HepG2 (cell line): ENCODE measurements around the gene RIMS3. TPM values are rescaled to one million over a fixed set of nuclear protein-coding genes. Genes with fewer than 3 reads are reported as not detected.

Experiments
- ATAC-seq: fragments of 200-7000 bp; cut with Tn5 transposase; 3 replicates; pipeline ENCODE4 v1.9.1; 2020; ENCODE audit warnings: mild to moderate bottlenecking, moderate library complexity
- BruUV-seq: library from RNA; stranded (reverse); fragments of 400-500 nt; replicated peaks from 2 replicates; lab custom pipeline; 2021; lab: Mats Ljungman, UMichigan
- CTCF ChIA-PET: fragments of 300-600 bp; formaldehyde crosslinking; extraction: SDS; loops from one replicate; lab custom pipeline; 2021; ENCODE audit warnings: low total read pairs, inconsistent platforms, low intra/inter-chr PET ratio; lab: Yijun Ruan, JAX
- POLR2A ChIA-PET: fragments of 350-600 bp; sonication (Branson Sonifier 250); formaldehyde crosslinking; loops from one replicate; lab custom pipeline; 2020; ENCODE audit warnings: antibody characterized with exemption, inconsistent platforms; lab: Yijun Ruan, JAX
- DNase-seq: peaks from one replicate; pipeline ENCODE4 v3.0.0-alpha.2; 2015; ENCODE audit warnings: low spot score
- FAIRE-seq: peaks from 3 replicates; lab custom pipeline; 2011; peaks lifted over from hg19 to GRCh38; lab: Jason Lieb, UNC
- H2AFZ ChIP-seq: one replicate; pipeline ENCODE4 v1.6.1; 2011; ENCODE audit warnings: low read length, inconsistent platforms
- H3K27ac ChIP-seq: fragments of 300-600 bp; 3 replicates; pipeline ENCODE4 v1.8.0; 2011; ENCODE audit warnings: mixed run types, mild to moderate bottlenecking, mixed read lengths, low read length, inconsistent platforms; ENCODE audit not compliant: insufficient read depth; ENCODE audit errors: extremely low read length
- H3K27me3 ChIP-seq, 2 experiments: fragments of 200-600 bp in 1 of 2; 2 replicates in 1 of 2; 3 replicates in 1 of 2; pipeline versions ENCODE4 v1.6.0 to v1.8.0; 2011; ENCODE audit warnings: low read length in 2 of 2, mild to moderate bottlenecking in 2 of 2, moderate library complexity in 2 of 2, inconsistent platforms in 1 of 2; ENCODE audit not compliant: insufficient read depth in 2 of 2, control insufficient read depth in 1 of 2
- H3K36me3 ChIP-seq, 2 experiments: fragments of 200-600 bp in 1 of 2; replicated peaks in 1 of 2; 2 replicates in 1 of 2; 3 replicates in 1 of 2; pipeline versions ENCODE4 v1.5.1 to v1.8.0; 2011; ENCODE audit warnings: low read length in 2 of 2, inconsistent platforms in 1 of 2; ENCODE audit not compliant: insufficient read depth in 2 of 2, control insufficient read depth in 1 of 2
- H3K4me1 ChIP-seq: 2 replicates; pipeline ENCODE4 v1.5.1; 2012; ENCODE audit warnings: low read length, inconsistent platforms; ENCODE audit not compliant: insufficient read depth
- H3K4me2 ChIP-seq: 2 replicates; pipeline ENCODE4 v1.6.0; 2011; ENCODE audit warnings: low read depth, low read length, inconsistent platforms
- H3K4me3 ChIP-seq, 3 experiments: fragments of 200-600 bp in 1 of 3; sonication (generic), shearing (Covaris generic) in 1 of 3; replicated peaks in 1 of 3; 2 replicates each; pipeline ENCODE4 v1.5.1; 2011 to 2016; ENCODE audit warnings: low read length in 3 of 3, inconsistent platforms in 2 of 3, low read depth in 2 of 3, mild to moderate bottlenecking in 2 of 3, control low read depth in 1 of 3, mixed read lengths in 1 of 3; ENCODE audit not compliant: insufficient read depth in 1 of 3
- H3K79me2 ChIP-seq: one replicate; pipeline ENCODE4 v1.6.1; 2011; ENCODE audit warnings: low read length, inconsistent platforms; ENCODE audit not compliant: insufficient read depth
- H3K9ac ChIP-seq: 2 replicates; pipeline ENCODE4 v1.6.0; 2011; ENCODE audit warnings: mild to moderate bottlenecking, low read depth, low read length, inconsistent platforms; ENCODE audit not compliant: insufficient read depth
- H3K9me3 ChIP-seq: 2 replicates; pipeline ENCODE4 v1.5.1; 2012; ENCODE audit warnings: mild to moderate bottlenecking, low read length
- H4K20me1 ChIP-seq: 2 replicates; pipeline ENCODE4 v1.6.0; 2011; ENCODE audit warnings: inconsistent platforms, mild to moderate bottlenecking, low read length, moderate library complexity; ENCODE audit not compliant: insufficient read depth
- AGO1 ChIP-seq: fragments of 200-400 bp; formaldehyde crosslinking; IDR thresholded peaks from 2 replicates; pipeline ENCODE4 v1.6.1; 2017; ENCODE audit warnings: mild to moderate bottlenecking, low read depth, low read length, moderate library complexity; ENCODE audit not compliant: poor library complexity, severe bottlenecking
- ARID2 ChIP-seq: sonication (generic); formaldehyde crosslinking; IDR thresholded peaks from 2 replicates; pipeline ENCODE4 v1.8.1; 2022; ENCODE audit warnings: mild to moderate bottlenecking, missing genetic modification reagents, borderline replicate concordance
- MEIS2 ChIP-seq: sonication (generic); formaldehyde crosslinking; IDR thresholded peaks from 2 replicates; pipeline ENCODE4 v1.9.0; 2021; ENCODE audit warnings: mild to moderate bottlenecking, missing genetic modification reagents
- POLR2AphosphoS5 ChIP-seq: IDR thresholded peaks from 2 replicates; pipeline ENCODE4 v1.6.1; 2012; ENCODE audit warnings: low read depth, low read length
- TRIM24 ChIP-seq: sonication (generic); formaldehyde crosslinking; IDR thresholded peaks from 2 replicates; pipeline ENCODE4 v1.8.0; 2022; ENCODE audit warnings: mild to moderate bottlenecking, missing genetic modification reagents
- WGBS: methylation state at CpG from one replicate; pipeline ENCODE4 v1.1.6; 2017; ENCODE audit warnings: low lambda C conversion rate; 5-methylcytosine and 5-hydroxymethylcytosine counted together
- in situ Hi-C: cut with HindIII; loops from 2 replicates; pipeline ENCODE4 v1.10.0; 2017; ENCODE audit warnings: low pct_unique_long_range_greater_than_20kb; ENCODE audit not compliant: extremely low pct_ligation_motif_present
- intact Hi-C: fragments of 100-400 bp; cut with micrococcal nuclease; formaldehyde crosslinking; loops from one replicate; pipeline ENCODE4 v1.10.0; 2022; ENCODE audit not compliant: unreplicated experiment
- polyA plus RNA-seq, 8 experiments: library from polyadenylated mRNA; depleted of rRNA in 3 of 8; stranded (reverse) in 7 of 8; unstranded in 1 of 8; fragments of >200 nt; fragmentation: Illumina TruSeq in 4 of 8; extraction: Trizol in 4 of 8; gene quantifications; 2 replicates each; pipeline versions ENCODE4 v1.2.1 to v1.2.3, GENCODE V29; 2011 to 2016; ENCODE audit warnings: low read depth in 4 of 8, missing spikeins in 1 of 8, mixed read lengths in 1 of 8; ENCODE audit not compliant: insufficient read depth in 1 of 8
- total RNA-seq, 5 experiments: library from RNA; depleted of rRNA; stranded (reverse); fragments of >200 nt; fragmentation: Illumina TruSeq; extraction: Trizol; gene quantifications; 2 replicates each; pipeline ENCODE4 v1.2.3, GENCODE V29; 2016; ENCODE audit warnings: low read depth in 1 of 5
- TF ChIP-seq, protein P1 (sequence below): sonication (generic); formaldehyde crosslinking; IDR thresholded peaks from 2 replicates; pipeline ENCODE4 v1.8.1; 2023; ENCODE audit warnings: mild to moderate bottlenecking, moderate library complexity, missing genetic modification reagents
- TF ChIP-seq, protein P2 (sequence below), 2 experiments: IDR thresholded peaks; 2 replicates each; pipeline ENCODE4 v1.6.1; 2011 to 2012; ENCODE audit warnings: low read length in 2 of 2, borderline replicate concordance in 1 of 2, low read depth in 1 of 2, mild to moderate bottlenecking in 1 of 2, moderate library complexity in 1 of 2

Gene RIMS3
- total and polyA plus RNA-seq, 2 of the 13 experiments (the other 11 are each of a cell fraction or from before 2014, with no cell fraction given) = 2.1 to 5.4 TPM

DNA sequence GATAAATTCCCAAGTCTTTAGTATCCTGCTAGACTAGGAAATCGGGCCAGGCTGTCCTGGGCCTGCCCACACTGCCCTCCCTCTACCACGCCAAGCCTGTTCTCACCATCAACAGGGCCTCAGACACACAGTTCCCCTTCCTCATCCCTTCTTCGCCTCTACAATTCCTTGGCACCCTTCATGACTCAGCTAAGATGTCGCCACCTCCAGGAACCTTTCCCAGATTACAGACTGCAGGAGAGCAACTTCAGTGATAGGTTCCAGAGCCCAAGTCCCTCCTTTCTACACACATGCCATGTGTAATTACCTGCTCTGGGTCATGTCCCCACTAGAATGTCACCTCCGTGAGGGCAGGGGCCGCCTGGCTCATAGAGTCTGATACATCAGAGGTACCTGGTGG, 3.3 kb downstream of the RIMS3 start (continued):
- no peak for TF ChIP-seq TRIM24

DNA sequence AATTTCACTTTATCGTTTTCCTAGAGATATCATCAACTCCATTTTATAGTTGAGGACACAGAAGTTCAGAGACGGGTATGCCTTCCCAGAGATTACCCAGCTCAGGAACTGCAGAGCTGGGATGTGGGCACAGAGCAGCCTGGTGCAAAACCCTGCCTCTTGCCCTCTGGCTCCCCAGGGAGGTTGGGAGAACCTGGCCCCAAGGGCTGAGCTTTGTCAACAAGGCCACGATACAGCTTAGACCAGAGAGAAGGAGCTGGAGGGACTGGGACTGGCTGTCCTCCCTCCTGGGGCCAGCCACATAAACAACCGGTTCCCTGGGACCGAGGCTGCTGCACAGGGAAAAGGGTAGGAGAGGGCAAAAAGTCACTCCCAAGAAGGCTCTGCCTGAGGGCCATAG, 3.8 kb downstream of the RIMS3 start:
- Histone ChIP-seq H3K36me3 (no peaks in the 10 kb centered on the region), H2AFZ (no peak overlapping the region), H3K27ac (no peak overlapping the region), H3K4me2 (no peak overlapping the region), H4K20me1 (no peaks in the 10 kb centered on the region), H3K27me3 (no peaks in the 10 kb centered on the region), H3K9me3 (no peaks in the 10 kb centered on the region), H3K79me2 (no peaks in the 10 kb centered on the region), H3K4me1 (peaks cover 52% of the 10 kb centered on the region), H3K9ac (no peak overlapping the region), H3K4me3 (no peak overlapping the region)
- TF ChIP-seq, protein P1, sequence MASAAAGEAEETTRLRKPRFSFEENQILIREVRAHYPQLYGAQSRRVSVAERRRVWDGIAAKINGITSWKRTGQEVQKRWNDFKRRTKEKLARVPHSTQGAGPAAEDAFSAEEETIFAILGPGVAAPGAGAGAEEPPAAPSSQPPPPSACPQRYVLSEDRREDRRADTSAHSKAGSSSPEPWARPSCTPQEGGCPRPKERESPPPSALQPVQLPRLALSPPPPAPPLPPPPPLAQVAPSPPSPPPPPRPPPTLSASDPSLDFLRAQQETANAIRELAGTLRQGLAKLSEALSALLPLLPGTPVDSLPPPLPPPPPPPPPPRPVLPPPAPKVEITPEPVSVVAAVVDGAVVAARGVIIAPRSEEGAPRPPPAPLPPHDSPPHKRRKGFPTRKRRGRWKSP (CRISPR knock-in tag) = no peak
- TF ChIP-seq, protein P2, sequence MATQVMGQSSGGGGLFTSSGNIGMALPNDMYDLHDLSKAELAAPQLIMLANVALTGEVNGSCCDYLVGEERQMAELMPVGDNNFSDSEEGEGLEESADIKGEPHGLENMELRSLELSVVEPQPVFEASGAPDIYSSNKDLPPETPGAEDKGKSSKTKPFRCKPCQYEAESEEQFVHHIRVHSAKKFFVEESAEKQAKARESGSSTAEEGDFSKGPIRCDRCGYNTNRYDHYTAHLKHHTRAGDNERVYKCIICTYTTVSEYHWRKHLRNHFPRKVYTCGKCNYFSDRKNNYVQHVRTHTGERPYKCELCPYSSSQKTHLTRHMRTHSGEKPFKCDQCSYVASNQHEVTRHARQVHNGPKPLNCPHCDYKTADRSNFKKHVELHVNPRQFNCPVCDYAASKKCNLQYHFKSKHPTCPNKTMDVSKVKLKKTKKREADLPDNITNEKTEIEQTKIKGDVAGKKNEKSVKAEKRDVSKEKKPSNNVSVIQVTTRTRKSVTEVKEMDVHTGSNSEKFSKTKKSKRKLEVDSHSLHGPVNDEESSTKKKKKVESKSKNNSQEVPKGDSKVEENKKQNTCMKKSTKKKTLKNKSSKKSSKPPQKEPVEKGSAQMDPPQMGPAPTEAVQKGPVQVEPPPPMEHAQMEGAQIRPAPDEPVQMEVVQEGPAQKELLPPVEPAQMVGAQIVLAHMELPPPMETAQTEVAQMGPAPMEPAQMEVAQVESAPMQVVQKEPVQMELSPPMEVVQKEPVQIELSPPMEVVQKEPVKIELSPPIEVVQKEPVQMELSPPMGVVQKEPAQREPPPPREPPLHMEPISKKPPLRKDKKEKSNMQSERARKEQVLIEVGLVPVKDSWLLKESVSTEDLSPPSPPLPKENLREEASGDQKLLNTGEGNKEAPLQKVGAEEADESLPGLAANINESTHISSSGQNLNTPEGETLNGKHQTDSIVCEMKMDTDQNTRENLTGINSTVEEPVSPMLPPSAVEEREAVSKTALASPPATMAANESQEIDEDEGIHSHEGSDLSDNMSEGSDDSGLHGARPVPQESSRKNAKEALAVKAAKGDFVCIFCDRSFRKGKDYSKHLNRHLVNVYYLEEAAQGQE (IDR thresholded peaks at IDR 0.05; ENCODE audit: borderline replicate concordance in 1 of 2, low read depth in 1 of 2, low read length in 2 of 2) = no peak
- TF ChIP-seq POLR2AphosphoS5 = no peak
- TF ChIP-seq MEIS2 (CRISPR knock-in tag) = no peak
- no peak for TF ChIP-seq ARID2 (CRISPR knock-in tag)
- no peak for TF ChIP-seq AGO1
- intact Hi-C loops (no loop called here), in situ Hi-C loops (loop anchor here (10.0 kb wide), 1 partner anchor 47 kb away; no protein-coding TSS in a partner anchor)
- WGBS = 71% methylated on average over 5 of the region's 5 CpGs
- DNase-seq (no peak), FAIRE-seq (no peak), ATAC-seq (no peak)
- ChIA-PET POLR2A (interaction anchor here (1.0 kb wide), 1 partner anchor 30 kb away, joined by 4 read pairs; the partner anchor contains the start of gene NFYC), CTCF (no interaction called here)
- BruUV-seq = no TSS peak
